Peyer's patch (tissue), 4 donors: ENCODE data around the gene RNF26.

ENCODE experiments used
- CTCF ChIP-seq, 6 experiments: fragments of 450-650 bp in 4 of 6; fragments of 200-600 bp in 2 of 6; sonication (generic) in 1 of 6; IDR thresholded peaks; one replicate each; pipeline ENCODE4 v1.5.1; 2017 to 2019; ENCODE audit warnings: antibody characterized with exemption in 6 of 6, mild to moderate bottlenecking in 3 of 6, moderate library complexity in 1 of 6
- POLR2A ChIP-seq, 2 donors: fragments of 450-650 bp; IDR thresholded peaks; one replicate each; pipeline ENCODE4 v1.5.1; 2017; ENCODE audit warnings: antibody characterized with exemption in 2 of 2, mild to moderate bottlenecking in 2 of 2, moderate library complexity in 2 of 2

GRCh38 chr11:119285431-119285830 lies 48.9 kb upstream of the RNF26 start:
- TF ChIP-seq CTCF (IDR thresholded peaks at IDR 0.05) (no peak), POLR2A (IDR thresholded peaks at IDR 0.05) (no peak)
